Keratinocyte (primary cell): Measurements from ENCODE around the gene KDM7A. TPM values are rescaled to one million over a fixed set of nuclear protein-coding genes. Genes with fewer than 3 reads are reported as not detected.

ENCODE experiments used
- DNase-seq: peaks from one replicate; pipeline ENCODE4 v3.0.0-alpha.2; 2011; ENCODE audit warnings: low read depth, missing footprints, low spot score
- FAIRE-seq: peaks from 2 replicates; lab custom pipeline; 2011; peaks lifted over from hg19 to GRCh38; lab: Jason Lieb, UNC
- H2AFZ ChIP-seq: 2 replicates; pipeline ENCODE4 v1.6.0; 2012; ENCODE audit warnings: low read length, control low read depth, inconsistent platforms; ENCODE audit not compliant: control insufficient read depth
- H3K27ac ChIP-seq: 2 replicates; pipeline ENCODE4 v1.5.1; 2011; ENCODE audit warnings: low read length; ENCODE audit not compliant: control insufficient read depth, insufficient read depth
- H3K27me3 ChIP-seq: 3 replicates; pipeline ENCODE4 v1.6.0; 2011; ENCODE audit warnings: low read length; ENCODE audit not compliant: control insufficient read depth, insufficient read depth; ENCODE audit errors: extremely low read depth
- H3K36me3 ChIP-seq, 2 experiments: 2 replicates in 1 of 2; 3 replicates in 1 of 2; pipeline ENCODE4 v1.5.1; 2011; ENCODE audit warnings: low read length in 2 of 2, mild to moderate bottlenecking in 1 of 2; ENCODE audit not compliant: control insufficient read depth in 2 of 2, insufficient read depth in 2 of 2; ENCODE audit errors: extremely low read depth in 1 of 2
- H3K4me1 ChIP-seq: 3 replicates; pipeline ENCODE4 v1.5.1; 2011; ENCODE audit warnings: low read length; ENCODE audit not compliant: control insufficient read depth, insufficient read depth; ENCODE audit errors: extremely low read depth
- H3K4me2 ChIP-seq: 3 replicates; pipeline ENCODE4 v1.6.0; 2011; ENCODE audit warnings: low read depth, low read length; ENCODE audit not compliant: control insufficient read depth, insufficient read depth; ENCODE audit errors: extremely low read depth
- H3K4me3 ChIP-seq, 3 experiments: fragments of 200-600 bp in 1 of 3; sonication (generic) in 1 of 3; 2 replicates in 2 of 3; 3 replicates in 1 of 3; pipeline ENCODE4 v1.5.1; 2011 to 2016; ENCODE audit warnings: low read length in 3 of 3, mild to moderate bottlenecking in 3 of 3, control low read depth in 2 of 3, inconsistent platforms in 1 of 3, low read depth in 1 of 3, mixed read lengths in 1 of 3, mixed run types in 1 of 3, moderate library complexity in 1 of 3; ENCODE audit not compliant: control insufficient read depth in 2 of 3, insufficient read depth in 2 of 3; ENCODE audit errors: extremely low read depth in 1 of 3
- H3K79me2 ChIP-seq: 2 replicates; pipeline ENCODE4 v1.6.0; 2012; ENCODE audit warnings: low read length; ENCODE audit not compliant: control insufficient read depth, insufficient read depth
- H3K9ac ChIP-seq: 3 replicates; pipeline ENCODE4 v1.6.0; 2011; ENCODE audit warnings: low read length; ENCODE audit not compliant: control insufficient read depth, insufficient read depth; ENCODE audit errors: extremely low read depth
- H3K9me1 ChIP-seq: 3 replicates; pipeline ENCODE4 v1.6.0; 2011; ENCODE audit warnings: low read length; ENCODE audit not compliant: control insufficient read depth, insufficient read depth; ENCODE audit errors: extremely low read depth
- H3K9me3 ChIP-seq: 2 replicates; pipeline ENCODE4 v1.5.1; 2012; ENCODE audit warnings: low read depth, low read length; ENCODE audit not compliant: control insufficient read depth
- H4K20me1 ChIP-seq: 3 replicates; pipeline ENCODE4 v1.6.0; 2011; ENCODE audit warnings: low read length; ENCODE audit not compliant: control insufficient read depth, insufficient read depth; ENCODE audit errors: extremely low read depth
- CTCF ChIP-seq, 3 experiments: IDR thresholded peaks in 1 of 3; conservative IDR thresholded peaks in 1 of 3; optimal IDR thresholded peaks in 1 of 3; 2 replicates in 2 of 3; 3 replicates in 1 of 3; pipeline versions ENCODE3 to v1.5.1; 2011; ENCODE audit warnings: low read length in 3 of 3, mild to moderate bottlenecking in 3 of 3, moderate library complexity in 2 of 3, control low read depth in 1 of 3, inconsistent platforms in 1 of 3; ENCODE audit not compliant: insufficient read depth in 2 of 3; ENCODE audit errors: extremely low read depth in 1 of 3
- EZH2 ChIP-seq: IDR thresholded peaks from one replicate; pipeline ENCODE4 v1.6.1; 2012; ENCODE audit warnings: inconsistent platforms, mild to moderate bottlenecking, low read length, moderate library complexity
- dilution Hi-C: fragments of 300-500 bp; cut with MboI; formaldehyde crosslinking; loops from one replicate; pipeline ENCODE4 v1.7.0; 2020; ENCODE audit warnings: low sequenced_read_pairs; ENCODE audit not compliant: extremely low pct_ligation_motif_present
- polyA plus RNA-seq, 5 experiments: library from polyadenylated mRNA; depleted of rRNA in 3 of 5; stranded (reverse) in 3 of 5; stranded (forward) in 1 of 5; unstranded in 1 of 5; fragments of >200 nt; gene quantifications; 1 replicate in 1 of 5; 2 replicates in 3 of 5; 3 replicates in 1 of 5; pipeline versions ENCODE4 v1.2.1 to v1.2.3, GENCODE V29; 2011 to 2012; ENCODE audit warnings: missing spikeins in 2 of 5, low read depth in 1 of 5, low replicate concordance in 1 of 5

KDM7A gene
- polyA plus RNA-seq, 1 donor (not counting 4 experiments of a cell fraction or from before 2014, with no cell fraction given): 3.3 TPM

DNA sequence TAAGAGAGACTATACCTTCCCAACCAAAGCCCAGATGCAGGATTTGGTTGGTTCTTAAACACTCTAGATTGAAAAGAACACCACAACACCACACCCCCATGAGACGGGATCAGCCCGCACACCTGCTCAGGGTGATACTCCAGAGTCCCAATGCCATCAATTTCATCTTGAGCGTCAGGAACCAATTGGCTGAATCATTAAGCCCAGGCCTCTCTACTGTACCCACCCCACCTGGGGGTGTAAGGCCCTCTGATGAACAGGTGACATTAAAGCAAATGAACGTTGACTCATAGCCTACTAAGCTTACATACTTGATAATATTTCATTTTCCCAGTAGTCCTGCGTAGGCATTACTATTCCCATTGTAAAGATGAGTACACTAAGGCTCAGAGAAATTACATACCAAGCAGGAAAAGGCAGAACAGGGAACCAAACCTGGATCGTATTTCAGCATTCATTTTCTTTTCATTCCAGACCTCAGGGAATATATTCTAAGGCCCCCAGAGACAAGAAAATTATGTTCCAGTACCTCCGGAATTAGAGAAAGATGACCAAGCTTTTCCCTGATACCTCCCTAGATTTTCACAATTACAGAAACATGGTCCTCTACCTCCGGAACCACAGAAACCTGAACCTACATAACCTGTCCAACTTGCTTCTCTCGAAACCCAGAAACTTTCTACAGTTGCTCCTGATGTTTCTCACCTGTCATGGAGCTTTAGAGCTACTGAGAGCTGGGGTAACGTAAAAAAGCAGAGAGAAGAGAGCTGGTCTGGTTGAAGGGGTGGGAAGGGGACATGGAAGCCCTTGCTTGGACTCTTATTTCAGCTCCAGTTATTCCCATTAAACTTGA is 43.1 kb upstream of the KDM7A start:
- Histone ChIP-seq H3K4me3 (no peak overlapping the region), H3K9ac (no peak overlapping the region), H3K27me3 (no peaks in the 10 kb centered on the region), H3K9me3 (no peaks in the 10 kb centered on the region), H3K27ac (no peak overlapping the region), H3K36me3 (no peaks in the 10 kb centered on the region), H2AFZ (no peak overlapping the region), H3K4me1 (no peaks in the 10 kb centered on the region), H4K20me1 (no peaks in the 10 kb centered on the region), H3K4me2 (no peak overlapping the region), H3K9me1 (no peaks in the 10 kb centered on the region), H3K79me2 (no peaks in the 10 kb centered on the region)
- FAIRE-seq (no peak), DNase-seq (no peak)
- no peak for TF ChIP-seq EZH2
- no peak for TF ChIP-seq CTCF (optimal IDR thresholded peaks at IDR 0.05 in 1 of 3, IDR thresholded peaks at IDR 0.05 in 1 of 3, conservative IDR thresholded peaks at IDR 0.05 in 1 of 3; ENCODE audit: extremely low read depth in 1 of 3, insufficient read depth in 2 of 3, low read length in 3 of 3)
- dilution Hi-C loops: no loop called here

DNA sequence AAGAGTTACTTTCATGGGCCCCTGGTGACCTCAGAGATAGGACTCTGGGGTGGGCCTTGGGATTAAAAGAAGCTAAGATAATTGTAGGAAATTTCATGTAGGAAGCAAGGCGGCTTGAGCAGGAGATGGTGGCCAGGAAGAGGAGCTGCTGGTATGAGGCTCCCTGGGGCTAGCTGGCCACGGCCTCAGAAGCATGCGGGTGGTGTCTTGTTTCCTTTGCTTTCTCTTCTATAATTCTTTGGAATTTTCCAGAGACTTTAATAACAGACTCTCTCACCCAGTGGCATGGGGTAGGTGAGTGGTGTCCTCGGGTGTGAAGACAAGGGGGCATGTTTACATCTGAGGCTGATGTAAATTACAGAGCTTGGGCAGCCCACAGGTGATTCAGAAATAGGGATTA is 41.9 kb upstream of the KDM7A start:
- no peak for DNase-seq
- no peaks in the 10 kb centered on the region for H3K36me3 ChIP-seq
- no peak for TF ChIP-seq CTCF (optimal IDR thresholded peaks at IDR 0.05 in 1 of 3, IDR thresholded peaks at IDR 0.05 in 1 of 3, conservative IDR thresholded peaks at IDR 0.05 in 1 of 3; ENCODE audit: extremely low read depth in 1 of 3, insufficient read depth in 2 of 3, low read length in 3 of 3)
- TF ChIP-seq EZH2: no peak
- H3K27ac ChIP-seq: no peak overlapping the region
- no peak overlapping the region for H3K9ac ChIP-seq
- no peaks in the 10 kb centered on the region for H3K79me2 ChIP-seq
- no peak overlapping the region for H3K4me2 ChIP-seq
- H3K4me3 ChIP-seq: no peak overlapping the region
- no peak overlapping the region for H2AFZ ChIP-seq
- no peaks in the 10 kb centered on the region for H3K27me3 ChIP-seq
- no peaks in the 10 kb centered on the region for H3K9me1 ChIP-seq
- no peak for FAIRE-seq
- peaks cover 9% of the 10 kb centered on the region for H3K4me1 ChIP-seq
- no peaks in the 10 kb centered on the region for H4K20me1 ChIP-seq
- no peaks in the 10 kb centered on the region for H3K9me3 ChIP-seq
- dilution Hi-C loops: no loop called here
